H9 (cell line): ENCODE measurements around the gene RTN4R. TPM values are rescaled to one million over a fixed set of nuclear protein-coding genes. Genes with fewer than 3 reads are reported as not detected.
"Not testable (repeated sequence)": the region's sequence is repeated elsewhere in the genome, so short reads cannot be mapped to it uniquely, and the experiment has no call there.

ENCODE experiments used
- DNase-seq: peaks from one replicate; pipeline ENCODE4 v3.0.0-alpha.2; 2017
- H2AFZ ChIP-seq: one replicate; pipeline ENCODE4 v1.6.1; 2013; ENCODE audit warnings: mild to moderate bottlenecking, low read length, control low read depth, moderate library complexity
- H2AK5ac ChIP-seq: 2 replicates; pipeline ENCODE4 v1.6.1; 2013; ENCODE audit warnings: low read length, control low read depth, mixed read lengths; ENCODE audit not compliant: insufficient read length
- H2BK120ac ChIP-seq: one replicate; pipeline ENCODE4 v1.6.1; 2013; ENCODE audit warnings: low read depth, mild to moderate bottlenecking, low read length, control low read depth, inconsistent platforms; ENCODE audit not compliant: poor library complexity, severe bottlenecking
- H2BK12ac ChIP-seq: 2 replicates; pipeline ENCODE4 v1.6.1; 2013; ENCODE audit warnings: low read length, control low read depth, mixed read lengths, low read depth; ENCODE audit not compliant: insufficient read length
- H2BK15ac ChIP-seq: 2 replicates; pipeline ENCODE4 v1.6.1; 2013; ENCODE audit warnings: low read depth, low read length, control low read depth
- H2BK20ac ChIP-seq: one replicate; pipeline ENCODE4 v1.6.1; 2013; ENCODE audit warnings: low read depth, mild to moderate bottlenecking, low read length, control low read depth, inconsistent platforms; ENCODE audit not compliant: poor library complexity, severe bottlenecking
- H2BK5ac ChIP-seq: 2 replicates; pipeline ENCODE4 v1.6.1; 2013; ENCODE audit warnings: low read length, control low read depth, mixed read lengths; ENCODE audit not compliant: insufficient read length
- H3K14ac ChIP-seq: 2 replicates; pipeline ENCODE4 v1.6.1; 2013; ENCODE audit warnings: low read length, control low read depth; ENCODE audit not compliant: insufficient read depth
- H3K18ac ChIP-seq: 2 replicates; pipeline ENCODE4 v1.6.1; 2013; ENCODE audit warnings: low read depth, mild to moderate bottlenecking, mixed read lengths, low read length, control low read depth; ENCODE audit not compliant: insufficient read length
- H3K23ac ChIP-seq: 2 replicates; pipeline ENCODE4 v1.6.1; 2013; ENCODE audit warnings: low read length, control low read depth, mixed read lengths, low read depth; ENCODE audit not compliant: insufficient read length
- H3K23me2 ChIP-seq: 2 replicates; pipeline ENCODE4 v1.6.1; 2013; ENCODE audit warnings: low read depth, mild to moderate bottlenecking, mixed read lengths, low read length, control low read depth; ENCODE audit not compliant: insufficient read length, poor library complexity, severe bottlenecking
- H3K27ac ChIP-seq: 2 replicates; pipeline ENCODE4 v1.5.1; 2013; ENCODE audit warnings: low read length, control low read depth, mixed read lengths, low read depth; ENCODE audit not compliant: insufficient read length
- H3K27me3 ChIP-seq: 2 replicates; pipeline ENCODE4 v1.6.1; 2013; ENCODE audit warnings: low read length, control low read depth, inconsistent platforms; ENCODE audit not compliant: insufficient read depth
- H3K4ac ChIP-seq: 2 replicates; pipeline ENCODE4 v1.6.1; 2013; ENCODE audit warnings: low read depth, mild to moderate bottlenecking, control low read depth, inconsistent platforms, low read length, moderate library complexity
- H3K4me1 ChIP-seq: 2 replicates; pipeline ENCODE4 v1.6.1; 2013; ENCODE audit warnings: low read length, control low read depth, inconsistent platforms; ENCODE audit not compliant: insufficient read depth
- H3K4me2 ChIP-seq: 2 replicates; pipeline ENCODE4 v1.6.1; 2013; ENCODE audit warnings: low read length, control low read depth, mixed read lengths; ENCODE audit not compliant: insufficient read length, insufficient read depth
- H3K56ac ChIP-seq: 2 replicates; pipeline ENCODE4 v1.6.1; 2013; ENCODE audit warnings: low read depth, mild to moderate bottlenecking, mixed read lengths, low read length, control low read depth; ENCODE audit not compliant: insufficient read length
- H3K79me1 ChIP-seq: 2 replicates; pipeline ENCODE4 v1.6.1; 2013; ENCODE audit warnings: low read depth, mild to moderate bottlenecking, moderate library complexity, low read length, control low read depth, inconsistent platforms; ENCODE audit not compliant: insufficient read depth, poor library complexity, severe bottlenecking
- H3K79me2 ChIP-seq: 2 replicates; pipeline ENCODE4 v1.6.1; 2013; ENCODE audit warnings: low read length, control low read depth, inconsistent platforms; ENCODE audit not compliant: insufficient read depth
- H3K9ac ChIP-seq: 2 replicates; pipeline ENCODE4 v1.6.1; 2013; ENCODE audit warnings: low read length, control low read depth, mixed read lengths; ENCODE audit not compliant: insufficient read length; ENCODE audit errors: extremely low read depth
- H3K9me3 ChIP-seq: one replicate; pipeline ENCODE4 v1.6.1; 2013; ENCODE audit warnings: low read depth, low read length, inconsistent platforms; ENCODE audit not compliant: control insufficient read depth
- H3T11ph ChIP-seq: one replicate; pipeline ENCODE4 v1.6.1; 2013; ENCODE audit warnings: mild to moderate bottlenecking, low read length, control low read depth, inconsistent platforms
- H4K20me1 ChIP-seq: one replicate; pipeline ENCODE4 v1.6.1; 2013; ENCODE audit not compliant: control insufficient read depth, insufficient read length, insufficient read depth
- H4K5ac ChIP-seq: 2 replicates; pipeline ENCODE4 v1.6.1; 2013; ENCODE audit warnings: low read depth, mild to moderate bottlenecking, mixed read lengths, low read length, control low read depth; ENCODE audit not compliant: insufficient read length
- H4K8ac ChIP-seq: replicated peaks from 2 replicates; pipeline ENCODE4 v1.6.1; 2013; ENCODE audit warnings: low read length, control low read depth, mixed read lengths, low read depth; ENCODE audit not compliant: insufficient read length
- H4K91ac ChIP-seq: 2 replicates; pipeline ENCODE4 v1.6.1; 2013; ENCODE audit warnings: low read depth, mild to moderate bottlenecking, moderate library complexity, mixed read lengths, low read length, control low read depth; ENCODE audit not compliant: insufficient read length
- H3K27ac Mint-ChIP-seq, 3 experiments: 2 replicates in 2 of 3; 3 replicates in 1 of 3; pipeline ENCODE4 v1.8.0; 2020 to 2021; ENCODE audit warnings: mixed read lengths in 3 of 3, mild to moderate bottlenecking in 1 of 3, moderate library complexity in 1 of 3
- H3K27me3 Mint-ChIP-seq: 2 replicates; pipeline ENCODE4 v1.8.0; 2021; ENCODE audit warnings: low read depth, mild to moderate bottlenecking, moderate library complexity, mixed read lengths
- H3K36me3 Mint-ChIP-seq, 3 experiments: 2 replicates in 2 of 3; 3 replicates in 1 of 3; pipeline ENCODE4 v1.8.0; 2020 to 2021; ENCODE audit warnings: low read depth in 3 of 3, mixed read lengths in 3 of 3; ENCODE audit not compliant: insufficient read depth in 1 of 3
- H3K4me1 Mint-ChIP-seq, 2 experiments: 2 replicates each; pipeline ENCODE4 v1.8.0; 2020; ENCODE audit warnings: mixed read lengths in 2 of 2
- H3K4me3 Mint-ChIP-seq, 2 experiments: 2 replicates in 1 of 2; 3 replicates in 1 of 2; pipeline ENCODE4 v1.8.0; 2020 to 2021; ENCODE audit warnings: mild to moderate bottlenecking in 2 of 2, mixed read lengths in 2 of 2, moderate library complexity in 1 of 2
- H3K9me3 Mint-ChIP-seq, 2 experiments: 2 replicates in 1 of 2; 3 replicates in 1 of 2; pipeline ENCODE4 v1.8.0; 2020; ENCODE audit warnings: mild to moderate bottlenecking in 2 of 2, mixed read lengths in 2 of 2, moderate library complexity in 1 of 2
- WGBS: extraction: QIAGEN DNeasy Blood & Tissue Kit; methylation state at CpG from one replicate; pipeline ENCODE4 v1.1.7; 2013; ENCODE audit warnings: missing lambda C conversion rate, low lambda C conversion rate, mixed read lengths; ENCODE audit not compliant: insufficient read length; ENCODE audit errors: extremely low coverage; 5-methylcytosine and 5-hydroxymethylcytosine counted together
- total RNA-seq: library from RNA; stranded (reverse); gene quantifications from 2 replicates; pipeline ENCODE4 v1.2.1, GENCODE V29; 2021

The RTN4R gene
- total RNA-seq, 1 experiment from 2014 or later: 19.0 TPM

DNA sequence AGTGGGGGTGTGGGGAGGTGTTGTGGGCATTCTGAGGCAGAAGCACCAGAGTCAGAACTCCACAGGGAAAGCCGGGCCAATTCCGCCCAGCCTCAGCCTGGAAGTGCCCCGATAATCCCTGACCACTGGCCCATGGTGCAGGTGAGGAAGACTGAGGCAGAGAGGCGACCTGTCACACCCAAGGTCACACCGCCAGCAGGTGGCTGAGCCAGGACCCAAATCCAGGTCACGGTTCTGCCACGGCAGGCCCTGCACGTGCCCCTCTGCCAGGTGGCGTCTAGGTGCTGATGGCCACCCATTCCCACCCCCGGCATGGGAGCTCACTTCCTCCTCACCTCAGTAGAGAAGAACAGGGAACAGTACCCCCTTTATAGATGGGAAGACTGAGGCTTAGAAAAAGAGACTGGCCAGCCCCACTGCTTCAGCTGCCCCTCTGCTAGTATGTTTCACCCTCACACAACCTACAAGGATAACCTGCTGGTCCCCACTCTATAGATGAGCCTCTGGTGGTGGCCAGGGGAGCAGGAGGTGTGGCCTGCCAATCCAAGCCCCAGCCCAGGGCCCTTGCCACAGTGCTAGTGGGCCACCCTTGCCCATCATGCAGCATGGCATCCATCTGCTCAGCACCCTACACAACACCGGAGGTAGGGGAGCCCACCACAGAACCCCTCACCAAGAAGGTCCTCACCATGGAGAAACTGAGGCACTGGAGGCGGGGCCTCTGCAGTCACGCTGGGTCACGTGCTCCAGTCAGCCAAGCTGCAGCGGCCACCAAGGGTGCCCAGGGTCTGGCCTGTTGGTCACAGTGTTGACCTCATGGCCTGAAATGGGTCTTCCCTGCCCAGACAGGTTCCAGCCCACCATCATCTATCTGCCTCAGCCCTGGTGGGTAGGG lies 2.1 kb downstream of the RTN4R start:
- H3K23me2 ChIP-seq: peaks cover 13% of the 10 kb centered on the region
- H3K27me3 ChIP-seq, H3T11ph ChIP-seq, H4K20me1 ChIP-seq, H2AK5ac ChIP-seq, H3K56ac ChIP-seq, H2BK5ac ChIP-seq, H2BK12ac ChIP-seq, H2BK15ac ChIP-seq, H3K18ac ChIP-seq, H4K91ac ChIP-seq, H3K14ac ChIP-seq, H3K79me2 ChIP-seq, H3K27ac ChIP-seq, H4K5ac ChIP-seq, H2AFZ ChIP-seq, H2BK20ac ChIP-seq, H3K23ac ChIP-seq, H3K9me3 Mint-ChIP-seq, DNase-seq, H3K9ac ChIP-seq, H2BK120ac ChIP-seq, H3K79me1 ChIP-seq, H3K4ac ChIP-seq, H3K4me2 ChIP-seq, H3K4me1 ChIP-seq, H3K27me3 Mint-ChIP-seq, H3K9me3 ChIP-seq, H4K8ac ChIP-seq, H3K36me3 Mint-ChIP-seq, H3K27ac Mint-ChIP-seq: not testable (repeated sequence)
- Mint-ChIP-seq H3K4me3 (peak overlapping the region; percentile 67 to 78; a peak in 3 of 5 replicates), H3K4me1 (peaks cover 8 to 13% of the 10 kb centered on the region in 2 experiments)
- WGBS: no CpG with 5 or more reads among the region's 15 CpGs
